HL-60 (cell line): ENCODE results near the gene SYT9.

Experiments used
- DNase-seq, 2 experiments: peaks; one replicate each; pipeline ENCODE4 v3.0.0-alpha.2; 2010 to 2020; ENCODE audit warnings: low read depth in 1 of 2, low spot score in 1 of 2
- H3K27ac ChIP-seq: fragments of 250-450 bp; sonication (Bioruptor Pico); replicated peaks from 2 replicates; pipeline ENCODE4 v1.5.1; 2020; ENCODE audit warnings: mild to moderate bottlenecking, moderate library complexity
- H3K27me3 ChIP-seq: fragments of 250-450 bp; sonication (Bioruptor Pico); 2 replicates; pipeline ENCODE4 v1.5.1; 2021; ENCODE audit warnings: mild to moderate bottlenecking, moderate library complexity; ENCODE audit not compliant: insufficient read depth, poor library complexity, severe bottlenecking
- H3K4me3 ChIP-seq: replicated peaks from 2 replicates; pipeline ENCODE4 v1.5.1; 2011; ENCODE audit warnings: mild to moderate bottlenecking, control low read depth, low read length; ENCODE audit not compliant: insufficient read depth
- GABPA ChIP-seq: IDR thresholded peaks from 2 replicates; pipeline ENCODE4 v1.6.1; 2012; ENCODE audit warnings: low read depth
- POLR2AphosphoS5 ChIP-seq: IDR thresholded peaks from 2 replicates; pipeline ENCODE4 v1.6.1; 2012; ENCODE audit warnings: low read depth
- REST ChIP-seq: IDR thresholded peaks from 2 replicates; pipeline ENCODE4 v1.6.1; 2012; ENCODE audit warnings: low read depth; ENCODE audit not compliant: insufficient replicate concordance
- SPI1 ChIP-seq: IDR thresholded peaks from 2 replicates; pipeline ENCODE4 v1.6.1; 2012; ENCODE audit warnings: low read depth, mild to moderate bottlenecking, borderline replicate concordance
- TF ChIP-seq, protein P1 (sequence below): IDR thresholded peaks from one replicate; pipeline ENCODE4 v1.5.1; 2011; ENCODE audit warnings: low read length, control low read depth, inconsistent platforms; ENCODE audit not compliant: insufficient read depth

Gene SYT9

DNA sequence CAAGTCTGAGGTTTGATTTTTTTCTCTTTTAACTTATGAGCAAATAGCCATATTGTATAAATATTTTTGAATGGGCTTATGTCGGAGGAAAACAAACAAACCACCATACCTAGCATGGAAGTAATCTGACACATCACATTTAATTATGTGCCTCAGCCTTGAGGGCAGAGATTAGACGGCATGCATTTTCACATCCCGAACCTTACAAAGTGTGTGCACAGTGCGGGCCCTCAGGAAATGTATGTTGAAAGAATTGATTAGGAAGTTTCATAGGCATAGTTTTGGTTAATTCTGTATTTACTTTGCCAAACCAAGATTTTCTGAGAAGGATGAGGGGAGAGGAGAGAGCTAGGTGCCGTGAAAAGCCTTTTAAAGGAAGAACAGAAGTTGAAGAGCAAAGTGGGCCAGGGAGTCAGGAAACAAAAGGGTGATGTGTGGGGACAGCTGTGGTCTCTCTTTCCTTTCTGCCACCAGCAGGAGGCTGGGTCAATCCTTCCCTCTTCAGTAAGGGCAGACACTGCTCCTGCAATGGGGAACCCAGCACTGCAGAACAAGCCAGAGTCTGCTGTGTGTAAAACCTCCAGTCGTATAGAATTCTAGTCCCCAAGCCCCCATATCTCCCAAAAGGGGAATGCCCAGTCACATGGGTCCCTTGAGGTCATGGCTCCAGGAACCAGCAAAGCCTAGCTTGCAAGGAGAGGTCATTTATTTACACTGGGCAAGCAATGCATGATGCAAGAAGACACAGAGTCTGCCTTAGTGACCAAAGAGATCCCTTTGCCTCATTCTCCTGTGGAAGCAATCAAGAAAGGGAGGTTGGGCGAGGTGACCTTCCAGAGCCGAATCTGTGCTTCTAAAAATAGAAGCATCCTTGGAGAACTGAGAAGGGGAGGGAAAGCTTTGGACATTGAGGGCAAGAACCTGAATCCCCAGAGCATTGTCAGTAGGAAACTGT, 162.5 kb downstream of the SYT9 start:
- DNase-seq: no peak

GRCh38 chr11:7414973-7415817, 163.5 kb downstream of the SYT9 start:
- DNase-seq: no peak
- TF ChIP-seq POLR2AphosphoS5 (no peak), SPI1 (no peak), REST (no peak), GABPA (no peak)
- TF ChIP-seq, protein P1, sequence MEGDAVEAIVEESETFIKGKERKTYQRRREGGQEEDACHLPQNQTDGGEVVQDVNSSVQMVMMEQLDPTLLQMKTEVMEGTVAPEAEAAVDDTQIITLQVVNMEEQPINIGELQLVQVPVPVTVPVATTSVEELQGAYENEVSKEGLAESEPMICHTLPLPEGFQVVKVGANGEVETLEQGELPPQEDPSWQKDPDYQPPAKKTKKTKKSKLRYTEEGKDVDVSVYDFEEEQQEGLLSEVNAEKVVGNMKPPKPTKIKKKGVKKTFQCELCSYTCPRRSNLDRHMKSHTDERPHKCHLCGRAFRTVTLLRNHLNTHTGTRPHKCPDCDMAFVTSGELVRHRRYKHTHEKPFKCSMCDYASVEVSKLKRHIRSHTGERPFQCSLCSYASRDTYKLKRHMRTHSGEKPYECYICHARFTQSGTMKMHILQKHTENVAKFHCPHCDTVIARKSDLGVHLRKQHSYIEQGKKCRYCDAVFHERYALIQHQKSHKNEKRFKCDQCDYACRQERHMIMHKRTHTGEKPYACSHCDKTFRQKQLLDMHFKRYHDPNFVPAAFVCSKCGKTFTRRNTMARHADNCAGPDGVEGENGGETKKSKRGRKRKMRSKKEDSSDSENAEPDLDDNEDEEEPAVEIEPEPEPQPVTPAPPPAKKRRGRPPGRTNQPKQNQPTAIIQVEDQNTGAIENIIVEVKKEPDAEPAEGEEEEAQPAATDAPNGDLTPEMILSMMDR: no peak
- H3K27ac ChIP-seq: no peak overlapping the region
- H3K4me3 ChIP-seq: no peak overlapping the region
- H3K27me3 ChIP-seq: peaks cover 4% of the 10 kb centered on the region

More for the DNA sequence above, 162.5 kb downstream of the SYT9 start:
- H3K27me3 ChIP-seq: peaks cover 4% of the 10 kb centered on the region
- TF ChIP-seq, protein P1: no peak
- H3K4me3 ChIP-seq: no peak overlapping the region
- no peak overlapping the region for H3K27ac ChIP-seq

- peaks cover 4% of the 10 kb centered on the region for H3K27me3 ChIP-seq
- H3K4me3 ChIP-seq: no peak overlapping the region
- no peak for TF ChIP-seq SPI1
- TF ChIP-seq POLR2AphosphoS5: no peak
- no peak for TF ChIP-seq REST
- no peak for TF ChIP-seq GABPA
- TF ChIP-seq, protein P1: no peak
- no peak overlapping the region for H3K27ac ChIP-seq
- DNase-seq: no peak
These were observed 164.4 kb downstream of the SYT9 start for GRCh38 chr11:7416080-7416479.
